Stimulated activated naive CD8-positive, alpha-beta T cell treated with anti-CD3 and anti-CD28 coated beads, Interleukin-15, Interleukin-2, amounts not matched to agents 100 ng/mL and 50 ng/mL, for 24 hours (primary cell): ENCODE measurements around the gene CASS4.

Experiments used
- H3K27ac Mint-ChIP-seq: one replicate; pipeline ENCODE4 v1.8.0; 2021; ENCODE audit warnings: mild to moderate bottlenecking, mixed read lengths
- H3K27me3 Mint-ChIP-seq: one replicate; pipeline ENCODE4 v1.8.0; 2021; ENCODE audit warnings: mixed read lengths
- H3K36me3 Mint-ChIP-seq: one replicate; pipeline ENCODE4 v1.8.0; 2021; ENCODE audit warnings: low read depth, mixed read lengths
- H3K4me1 Mint-ChIP-seq: one replicate; pipeline ENCODE4 v1.8.0; 2021; ENCODE audit warnings: low read depth, mixed read lengths
- H3K4me3 Mint-ChIP-seq: one replicate; pipeline ENCODE4 v1.8.0; 2021; ENCODE audit warnings: mild to moderate bottlenecking, mixed read lengths
- H3K9me3 Mint-ChIP-seq: one replicate; pipeline ENCODE4 v1.8.0; 2021; ENCODE audit warnings: mixed read lengths

Gene CASS4, protein sequence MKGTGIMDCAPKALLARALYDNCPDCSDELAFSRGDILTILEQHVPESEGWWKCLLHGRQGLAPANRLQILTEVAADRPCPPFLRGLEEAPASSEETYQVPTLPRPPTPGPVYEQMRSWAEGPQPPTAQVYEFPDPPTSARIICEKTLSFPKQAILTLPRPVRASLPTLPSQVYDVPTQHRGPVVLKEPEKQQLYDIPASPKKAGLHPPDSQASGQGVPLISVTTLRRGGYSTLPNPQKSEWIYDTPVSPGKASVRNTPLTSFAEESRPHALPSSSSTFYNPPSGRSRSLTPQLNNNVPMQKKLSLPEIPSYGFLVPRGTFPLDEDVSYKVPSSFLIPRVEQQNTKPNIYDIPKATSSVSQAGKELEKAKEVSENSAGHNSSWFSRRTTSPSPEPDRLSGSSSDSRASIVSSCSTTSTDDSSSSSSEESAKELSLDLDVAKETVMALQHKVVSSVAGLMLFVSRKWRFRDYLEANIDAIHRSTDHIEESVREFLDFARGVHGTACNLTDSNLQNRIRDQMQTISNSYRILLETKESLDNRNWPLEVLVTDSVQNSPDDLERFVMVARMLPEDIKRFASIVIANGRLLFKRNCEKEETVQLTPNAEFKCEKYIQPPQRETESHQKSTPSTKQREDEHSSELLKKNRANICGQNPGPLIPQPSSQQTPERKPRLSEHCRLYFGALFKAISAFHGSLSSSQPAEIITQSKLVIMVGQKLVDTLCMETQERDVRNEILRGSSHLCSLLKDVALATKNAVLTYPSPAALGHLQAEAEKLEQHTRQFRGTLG

GRCh38 chr20:56411759-56412472 lies at the start of gene CASS4:
CASS4 (plus strand) TSS chr20:56412260; CDS start chr20:56412459, 199 bp downstream.
- Mint-ChIP-seq H3K27ac (peak within 1 kb of the TSS; percentile 88), H3K27me3 (no peaks in the 10 kb centered on the region), H3K36me3 (peaks cover 50% of the 10 kb centered on the region), H3K4me1 (peaks cover 60% of the 10 kb centered on the region), H3K4me3 (peak within 1 kb of the TSS; percentile 80), H3K9me3 (no peaks in the 10 kb centered on the region)

DNA sequence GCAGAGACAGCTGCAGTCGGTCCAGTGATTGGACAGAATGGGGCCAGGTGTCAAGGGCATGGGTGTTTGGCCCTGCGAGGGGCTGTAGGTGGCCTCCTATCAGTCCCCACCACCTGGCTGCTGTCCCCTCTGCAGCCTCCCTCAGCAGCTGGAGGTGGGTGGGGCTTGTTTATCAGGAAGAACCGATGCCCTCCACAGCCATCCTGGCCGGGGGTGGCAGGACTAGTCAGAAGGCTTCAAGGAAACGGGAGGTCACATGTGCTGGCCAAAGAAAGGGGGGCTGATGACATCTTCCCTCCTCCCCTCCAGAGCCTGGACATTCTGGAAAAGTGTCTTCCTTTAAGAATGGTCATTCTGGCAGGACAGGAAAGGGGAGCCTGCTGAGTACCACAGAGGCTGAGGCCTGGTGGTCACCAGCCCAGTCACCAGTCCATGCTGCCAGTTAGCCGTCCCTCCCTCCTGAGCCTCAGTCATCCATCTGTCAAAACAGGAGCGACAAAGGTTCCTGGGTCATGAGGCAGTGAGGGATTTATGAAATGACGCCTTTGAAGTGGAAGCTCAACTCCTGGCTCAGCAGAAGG lies 49.1 kb upstream of the CASS4 start:
- no peaks in the 10 kb centered on the region for H3K27me3 Mint-ChIP-seq
- no peaks in the 10 kb centered on the region for H3K9me3 Mint-ChIP-seq
- no peak overlapping the region for H3K4me3 Mint-ChIP-seq
- H3K4me1 Mint-ChIP-seq, result peaks cover 20% of the 10 kb centered on the region
- H3K27ac Mint-ChIP-seq, result no peak overlapping the region
- peaks cover 13% of the 10 kb centered on the region for H3K36me3 Mint-ChIP-seq

GRCh38 chr20:56363491-56363890 lies 48.6 kb upstream of the CASS4 start:
- Mint-ChIP-seq H3K36me3 (peaks cover 13% of the 10 kb centered on the region), H3K9me3 (no peaks in the 10 kb centered on the region), H3K4me3 (no peak overlapping the region), H3K27ac (no peak overlapping the region), H3K4me1 (peaks cover 15% of the 10 kb centered on the region), H3K27me3 (no peaks in the 10 kb centered on the region)

GRCh38 chr20:56368351-56369134 lies 43.5 kb upstream of the CASS4 start:
- no peaks in the 10 kb centered on the region for H3K9me3 Mint-ChIP-seq
- H3K27ac Mint-ChIP-seq, result no peak overlapping the region
- no peaks in the 10 kb centered on the region for H3K27me3 Mint-ChIP-seq
- peaks cover 8% of the 10 kb centered on the region for H3K4me1 Mint-ChIP-seq
- peaks cover 45% of the 10 kb centered on the region for H3K36me3 Mint-ChIP-seq
- H3K4me3 Mint-ChIP-seq, result no peak overlapping the region

DNA sequence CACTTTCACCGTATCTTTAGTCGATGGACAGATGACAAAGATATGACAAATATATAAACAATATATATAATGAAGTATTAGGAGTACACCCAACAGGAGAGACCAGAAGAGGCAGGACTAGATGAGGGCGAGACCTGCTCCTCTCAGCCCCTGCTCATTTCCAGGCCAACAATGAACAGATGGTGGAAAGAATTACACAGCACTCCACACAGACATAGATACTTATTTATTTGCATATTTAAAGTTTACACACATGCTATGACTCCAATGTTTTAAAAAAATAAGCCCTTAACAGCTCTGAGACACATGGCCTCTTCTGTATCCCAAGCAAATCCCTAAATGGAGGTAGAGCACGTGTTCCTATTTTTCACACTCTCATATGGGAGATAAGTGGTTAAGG lies 42.9 kb upstream of the CASS4 start:
- no peaks in the 10 kb centered on the region for H3K27me3 Mint-ChIP-seq
- no peaks in the 10 kb centered on the region for H3K9me3 Mint-ChIP-seq
- H3K27ac Mint-ChIP-seq, result no peak overlapping the region
- peaks cover 51% of the 10 kb centered on the region for H3K36me3 Mint-ChIP-seq
- H3K4me3 Mint-ChIP-seq, result no peak overlapping the region
- H3K4me1 Mint-ChIP-seq, result peaks cover 10% of the 10 kb centered on the region

DNA sequence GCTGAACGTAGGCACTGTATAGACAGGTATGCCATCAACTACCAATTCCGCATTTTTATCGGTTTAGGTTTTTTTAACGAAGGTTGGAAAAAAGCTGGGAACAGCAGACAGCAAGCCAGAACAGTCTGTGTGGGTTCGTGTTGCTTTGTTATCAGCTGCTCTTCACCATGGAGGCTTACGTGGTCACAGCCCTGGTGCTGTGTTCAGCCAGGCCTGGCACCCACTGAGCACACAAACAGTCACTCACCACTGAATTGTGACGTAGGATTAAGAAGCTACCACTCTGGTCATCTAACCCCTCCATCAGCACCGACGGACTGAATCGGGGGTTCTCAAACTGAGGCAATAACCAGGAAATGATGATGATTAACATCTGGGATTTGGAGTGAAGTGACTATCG lies 40.1 kb upstream of the CASS4 start:
- H3K4me3 Mint-ChIP-seq, result no peak overlapping the region
- H3K27ac Mint-ChIP-seq, result no peak overlapping the region
- H3K4me1 Mint-ChIP-seq, result peaks cover 19% of the 10 kb centered on the region
- no peaks in the 10 kb centered on the region for H3K27me3 Mint-ChIP-seq
- no peaks in the 10 kb centered on the region for H3K9me3 Mint-ChIP-seq
- peaks cover 57% of the 10 kb centered on the region for H3K36me3 Mint-ChIP-seq

GRCh38 chr20:56372850-56373249 lies 39.2 kb upstream of the CASS4 start:
- no peaks in the 10 kb centered on the region for H3K27me3 Mint-ChIP-seq
- peaks cover 19% of the 10 kb centered on the region for H3K4me1 Mint-ChIP-seq
- peak overlapping the region; percentile 0 for H3K27ac Mint-ChIP-seq
- peaks cover 64% of the 10 kb centered on the region for H3K36me3 Mint-ChIP-seq
- no peak overlapping the region for H3K4me3 Mint-ChIP-seq
- H3K9me3 Mint-ChIP-seq, result no peaks in the 10 kb centered on the region

GRCh38 chr20:56373942-56374341 lies 38.1 kb upstream of the CASS4 start:
- no peaks in the 10 kb centered on the region for H3K27me3 Mint-ChIP-seq
- peaks cover 75% of the 10 kb centered on the region for H3K36me3 Mint-ChIP-seq
- H3K4me3 Mint-ChIP-seq, result no peak overlapping the region
- no peaks in the 10 kb centered on the region for H3K9me3 Mint-ChIP-seq
- H3K27ac Mint-ChIP-seq, result no peak overlapping the region
- peaks cover 19% of the 10 kb centered on the region for H3K4me1 Mint-ChIP-seq

DNA sequence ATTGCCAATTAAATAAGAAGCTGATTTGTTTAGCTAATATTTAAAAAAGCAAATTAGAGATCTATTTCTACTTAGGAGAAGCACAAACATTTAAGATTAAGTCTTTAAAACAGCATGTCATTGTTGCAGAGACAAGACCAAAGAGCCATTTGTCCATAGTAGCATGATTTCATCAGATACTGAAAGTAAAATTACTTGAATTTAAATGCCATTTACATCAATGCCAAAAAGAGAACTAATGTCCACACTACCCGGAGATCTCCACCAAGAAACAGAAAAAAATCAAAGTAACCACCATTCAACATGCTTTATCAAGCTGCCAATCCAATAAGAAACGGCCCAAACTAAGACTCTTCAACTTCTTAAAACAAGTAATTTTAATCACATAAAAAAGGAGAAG lies 35.7 kb upstream of the CASS4 start:
- H3K4me3 Mint-ChIP-seq, result no peak overlapping the region
- peaks cover 71% of the 10 kb centered on the region for H3K36me3 Mint-ChIP-seq
- no peak overlapping the region for H3K27ac Mint-ChIP-seq
- H3K4me1 Mint-ChIP-seq, result peaks cover 22% of the 10 kb centered on the region
- no peaks in the 10 kb centered on the region for H3K9me3 Mint-ChIP-seq
- H3K27me3 Mint-ChIP-seq, result no peaks in the 10 kb centered on the region

GRCh38 chr20:56378386-56378785 lies 33.7 kb upstream of the CASS4 start:
- no peak overlapping the region for H3K27ac Mint-ChIP-seq
- no peak overlapping the region for H3K4me3 Mint-ChIP-seq
- peaks cover 80% of the 10 kb centered on the region for H3K36me3 Mint-ChIP-seq
- peaks cover 27% of the 10 kb centered on the region for H3K4me1 Mint-ChIP-seq
- H3K27me3 Mint-ChIP-seq, result no peaks in the 10 kb centered on the region
- H3K9me3 Mint-ChIP-seq, result no peaks in the 10 kb centered on the region

DNA sequence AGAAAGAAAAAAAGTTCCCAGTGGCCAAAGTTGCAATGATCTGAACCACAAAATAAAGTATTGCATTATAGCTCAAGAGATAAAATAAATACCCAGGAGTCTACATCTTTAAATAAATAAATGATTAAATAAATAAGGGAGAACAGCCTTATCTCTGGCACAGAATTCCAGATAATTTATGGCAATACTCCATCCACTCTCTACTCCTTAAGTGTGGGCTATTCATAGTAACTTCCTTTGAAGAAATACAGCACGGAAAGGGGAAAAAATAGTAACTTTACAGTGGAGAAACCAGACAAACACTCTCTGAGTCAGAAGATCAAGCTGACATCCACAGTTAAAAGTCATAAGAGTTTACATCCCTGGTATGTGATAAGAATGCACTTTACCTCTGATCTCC lies 31.7 kb upstream of the CASS4 start:
- peaks cover 24% of the 10 kb centered on the region for H3K4me1 Mint-ChIP-seq
- no peak overlapping the region for H3K27ac Mint-ChIP-seq
- H3K9me3 Mint-ChIP-seq, result no peaks in the 10 kb centered on the region
- H3K27me3 Mint-ChIP-seq, result no peaks in the 10 kb centered on the region
- peaks cover 84% of the 10 kb centered on the region for H3K36me3 Mint-ChIP-seq
- H3K4me3 Mint-ChIP-seq, result no peak overlapping the region

- H3K4me1 Mint-ChIP-seq, result peaks cover 15% of the 10 kb centered on the region
- H3K36me3 Mint-ChIP-seq, result peaks cover 83% of the 10 kb centered on the region
- no peak overlapping the region for H3K4me3 Mint-ChIP-seq
- H3K27ac Mint-ChIP-seq, result no peak overlapping the region
- no peaks in the 10 kb centered on the region for H3K9me3 Mint-ChIP-seq
- H3K27me3 Mint-ChIP-seq, result no peaks in the 10 kb centered on the region
Measured at GRCh38 chr20:56381501-56381900, 30.6 kb upstream of the CASS4 start.

DNA sequence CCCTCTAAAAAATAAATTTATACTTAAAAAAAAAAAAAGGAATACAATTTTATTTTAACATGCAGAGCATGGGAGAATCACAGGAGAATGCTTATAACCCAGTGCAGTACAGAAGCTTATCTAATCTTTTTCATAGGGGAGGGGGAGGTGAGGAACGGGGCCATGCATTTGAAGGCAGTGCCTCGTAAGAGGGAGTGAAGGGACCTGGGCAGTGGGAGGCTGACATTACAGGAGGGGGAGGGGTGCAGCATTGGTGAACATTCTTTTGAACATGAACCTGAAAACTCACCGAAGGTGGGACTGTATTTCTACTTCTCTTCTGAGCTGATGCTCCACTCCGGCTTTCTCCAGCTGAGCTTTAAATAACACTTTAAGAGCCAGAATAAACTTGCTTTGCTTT lies 29.4 kb upstream of the CASS4 start:
- Mint-ChIP-seq H3K4me3 (no peak overlapping the region), H3K36me3 (peaks cover 80% of the 10 kb centered on the region), H3K4me1 (peaks cover 15% of the 10 kb centered on the region), H3K9me3 (no peaks in the 10 kb centered on the region), H3K27ac (no peak overlapping the region), H3K27me3 (no peaks in the 10 kb centered on the region)

DNA sequence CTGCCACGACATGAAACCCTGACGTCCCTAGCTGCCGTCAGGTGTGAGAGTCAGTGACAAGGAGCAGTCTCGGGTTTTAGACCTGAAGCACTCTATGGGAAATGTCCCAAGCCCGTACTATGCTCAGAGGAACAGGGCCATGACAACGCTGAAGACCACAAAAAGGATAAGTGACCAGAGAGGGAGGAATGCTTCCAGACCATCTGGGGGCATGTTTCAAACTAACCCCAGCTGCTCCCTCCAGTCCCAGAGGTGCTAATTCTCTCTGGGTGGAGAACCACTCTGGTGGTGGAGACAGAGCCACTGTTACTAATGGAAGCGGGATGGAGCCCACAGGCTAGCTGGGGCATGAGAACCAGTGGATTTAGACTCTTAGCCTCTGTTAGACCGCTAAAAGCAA lies 28.7 kb upstream of the CASS4 start:
- no peaks in the 10 kb centered on the region for H3K9me3 Mint-ChIP-seq
- no peak overlapping the region for H3K4me3 Mint-ChIP-seq
- H3K36me3 Mint-ChIP-seq, result peaks cover 80% of the 10 kb centered on the region
- no peaks in the 10 kb centered on the region for H3K27me3 Mint-ChIP-seq
- peaks cover 15% of the 10 kb centered on the region for H3K4me1 Mint-ChIP-seq
- no peak overlapping the region for H3K27ac Mint-ChIP-seq
